ENCODE measurements around the gene TTC13.
A peak's percentile ranks its signal among the peaks of the same experiment; 100 is the strongest.
"Not testable (repeated sequence)": the region's sequence is repeated elsewhere in the genome, so short reads cannot be mapped to it uniquely, and the experiment has no call there.

TTC13 gene

DNA sequence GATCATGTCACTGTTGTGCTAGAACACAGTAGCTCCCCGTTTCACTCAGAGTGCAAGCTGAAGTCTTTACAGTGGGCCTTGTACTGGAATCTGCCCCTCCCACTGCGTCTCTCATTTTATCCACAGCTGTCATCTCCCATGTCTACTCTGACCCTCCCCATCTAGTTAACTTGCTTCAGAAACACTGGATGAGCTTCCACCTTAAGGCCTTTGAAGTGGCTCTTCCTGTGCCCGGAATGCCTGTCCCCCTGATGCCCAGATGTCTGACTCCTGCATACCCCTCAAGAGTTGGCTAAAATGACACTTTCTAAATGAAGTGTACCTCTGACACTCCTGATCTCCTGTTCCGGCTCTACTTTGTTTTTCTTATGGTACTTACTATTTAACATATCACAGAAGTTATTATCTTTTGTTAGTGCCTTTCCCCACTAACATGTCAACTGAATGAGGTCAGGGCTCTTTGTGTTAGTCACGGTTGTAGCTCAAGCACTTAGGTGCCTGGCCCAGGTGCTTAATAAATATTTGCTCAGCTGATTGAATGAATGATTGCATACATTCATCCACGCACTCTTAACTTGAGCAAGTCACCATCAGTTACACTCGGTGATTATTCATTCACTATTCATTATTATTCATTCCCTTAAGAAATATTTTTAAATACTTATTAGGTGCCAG is 13.6 kb upstream of the TTC13 start:
- no peak for DNase-seq

DNA sequence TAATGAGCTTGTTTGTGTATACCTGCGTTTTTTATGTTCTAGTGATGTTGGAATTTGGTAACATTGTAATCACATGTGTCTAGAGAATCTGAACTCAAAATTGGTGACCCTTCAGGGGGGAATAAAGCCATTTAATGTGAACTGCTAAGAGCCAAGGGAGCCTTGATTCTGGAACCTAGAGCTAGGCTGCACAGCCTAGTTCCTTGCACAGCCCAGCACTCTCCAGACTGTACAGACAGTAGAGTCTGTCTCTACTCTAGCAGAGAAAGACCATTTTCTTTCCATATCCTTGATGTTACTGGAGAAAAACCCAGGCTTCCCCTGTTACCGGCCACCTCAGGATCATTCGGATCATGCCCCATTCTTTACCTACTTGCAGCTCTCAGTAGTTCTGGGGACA is 8.8 kb upstream of the TTC13 start:
- DNase-seq = no peak

DNA sequence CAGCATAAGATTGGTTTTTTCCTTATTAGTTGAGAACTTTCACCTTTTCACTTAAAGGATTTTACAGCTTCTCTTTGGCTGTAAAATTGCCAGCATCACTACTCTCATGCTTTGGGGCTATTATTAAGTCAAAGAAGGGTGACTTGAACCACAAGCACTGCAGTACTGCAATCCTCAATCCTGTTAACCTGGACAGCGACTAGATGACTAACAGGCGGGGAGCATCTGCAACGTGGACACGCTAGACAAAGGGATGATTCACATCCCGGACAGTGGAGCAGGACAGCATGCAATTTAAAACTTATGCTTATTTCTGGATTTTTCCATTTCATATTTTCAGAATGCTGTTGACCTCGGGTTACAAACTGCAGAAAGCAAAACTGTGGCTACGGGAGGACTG is 8.3 kb upstream of the TTC13 start:
- no peak for DNase-seq

DNA sequence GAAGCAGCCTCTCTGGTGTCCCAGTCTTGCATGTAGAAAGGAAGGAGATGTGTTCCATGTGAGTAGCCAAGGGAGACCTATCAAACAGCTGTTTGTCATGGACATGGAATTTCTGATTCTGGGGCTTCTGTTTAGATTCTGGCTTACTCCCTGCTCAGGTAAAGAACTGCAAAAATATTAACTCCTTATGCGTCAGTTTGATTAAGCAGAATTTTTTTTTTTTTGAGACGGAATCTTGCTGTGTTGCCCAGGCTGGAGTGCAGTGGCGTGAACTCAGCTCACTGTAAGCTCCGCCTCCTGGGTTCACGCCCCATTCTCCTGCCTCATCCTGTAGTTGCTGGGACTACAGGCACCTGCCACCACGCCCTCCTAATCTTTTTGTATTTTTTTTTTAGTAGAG is 7.0 kb upstream of the TTC13 start:
- DNase-seq = no peak

DNA sequence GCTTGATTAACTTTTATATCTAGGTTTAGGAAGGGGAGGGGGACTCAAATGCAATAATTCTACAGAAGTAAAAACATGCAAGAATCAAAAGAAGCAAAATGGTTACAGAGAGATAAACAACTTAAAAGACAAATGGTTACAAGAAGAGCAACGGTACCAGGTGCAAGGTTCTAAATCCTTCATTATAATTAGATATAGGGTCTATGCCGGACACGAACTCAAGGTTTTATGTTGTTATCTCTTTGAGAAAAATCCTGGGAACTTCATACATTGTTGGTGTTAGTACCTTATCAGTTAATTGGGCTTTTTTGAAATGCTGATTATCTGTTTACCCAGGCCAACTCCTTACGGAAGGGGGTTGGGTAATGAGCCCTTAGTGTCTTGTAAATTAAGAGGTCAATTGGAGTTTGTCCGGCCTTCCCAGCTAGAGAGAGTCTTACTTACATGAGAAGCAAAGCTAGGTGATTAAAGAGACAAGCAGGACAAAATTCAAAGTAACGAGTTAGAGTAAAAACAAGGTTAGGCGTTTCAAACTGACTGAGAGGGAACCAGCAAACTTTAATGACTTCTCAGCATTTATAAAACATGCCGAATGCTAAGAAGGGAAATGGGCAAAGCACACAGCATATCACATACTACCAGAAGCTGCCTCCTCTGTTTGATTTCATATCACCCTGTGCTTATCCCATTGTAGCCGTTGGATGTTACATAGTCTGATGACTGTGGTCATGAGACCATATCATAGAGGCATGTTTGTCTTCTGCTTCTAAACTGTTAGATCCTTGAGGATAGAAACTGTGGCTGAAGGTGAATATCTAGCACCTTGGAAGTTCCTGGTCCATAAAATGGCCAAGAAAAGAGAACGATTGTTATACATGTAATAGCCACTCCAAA is 6.2 kb upstream of the TTC13 start:
- DNase-seq = not testable (repeated sequence)

DNA sequence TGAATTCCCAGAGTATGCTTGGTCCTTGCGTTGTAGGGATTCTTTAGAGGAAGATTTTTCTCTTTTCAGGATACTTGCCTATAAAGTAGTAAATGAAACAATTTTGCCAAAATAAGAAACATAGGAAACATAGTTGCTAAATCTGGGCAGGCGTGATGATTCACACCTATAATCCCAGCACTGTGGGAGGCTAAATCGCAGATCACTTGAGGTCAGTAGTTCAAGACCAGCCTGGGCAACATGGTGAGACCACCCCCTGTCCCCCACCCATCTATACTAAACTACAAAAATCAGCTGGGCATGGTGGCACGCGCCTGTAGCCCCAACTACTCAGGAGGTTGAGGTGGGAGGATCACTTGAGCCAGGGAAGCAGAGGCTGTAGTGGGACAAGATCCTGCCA is 5.2 kb upstream of the TTC13 start:
- DNase-seq = no peak

DNA sequence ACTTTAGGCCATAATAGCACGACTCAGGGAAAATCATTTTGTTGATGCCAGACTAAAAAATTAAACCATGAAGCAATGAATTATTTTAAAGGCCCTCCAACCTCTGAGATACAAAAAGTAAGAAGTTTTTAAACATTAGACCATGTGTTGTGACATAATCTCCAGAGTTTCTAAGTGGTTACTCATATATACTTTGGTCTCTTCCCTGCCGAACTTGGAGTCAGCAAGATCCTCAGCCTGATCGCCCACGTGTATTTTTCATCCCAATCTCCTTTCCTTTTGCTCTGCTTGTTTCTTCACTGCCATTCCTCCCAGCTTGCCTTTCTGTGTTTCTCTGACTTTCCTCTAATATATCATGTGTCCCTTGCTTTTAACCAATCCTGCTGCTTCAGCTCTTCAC is 4.0 kb upstream of the TTC13 start:
- DNase-seq = no peak

DNA sequence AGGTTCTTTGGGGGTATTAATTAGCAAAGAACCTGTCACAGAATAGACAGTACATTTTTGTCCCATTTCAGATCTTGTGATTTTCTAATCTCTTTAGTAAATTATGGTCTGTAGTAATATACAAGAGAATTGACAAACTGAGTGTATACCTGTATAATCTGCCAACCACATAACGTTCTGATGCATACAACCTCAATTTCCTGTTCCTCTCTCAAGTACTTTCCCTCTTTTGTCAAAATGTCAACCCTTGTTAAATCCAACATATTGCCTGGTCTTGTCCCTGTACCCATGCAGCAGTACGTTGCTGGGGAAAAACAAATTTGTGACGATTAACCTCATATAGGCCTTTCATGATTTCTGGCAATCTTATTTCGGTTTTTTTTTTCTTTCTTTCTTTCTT is 1.3 kb upstream of the TTC13 start:
- peak in 2 of 5 experiments; percentile 10 to 70 for DNase-seq

DNA sequence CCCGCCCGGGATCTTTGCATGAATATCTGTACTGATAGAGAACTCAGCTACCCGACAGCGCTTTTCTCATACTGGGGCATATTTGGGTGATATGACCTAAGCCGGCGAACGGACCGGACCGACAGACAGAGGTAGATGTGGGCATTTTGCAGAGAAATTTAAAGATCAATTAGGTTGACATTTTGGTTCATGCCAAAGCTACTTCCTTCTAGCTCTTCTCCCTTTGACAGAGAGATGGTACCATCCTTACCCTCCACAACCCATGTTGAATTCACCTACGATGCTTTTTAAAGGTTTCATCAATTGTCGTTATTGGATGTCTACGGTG is 692 bp upstream of the TTC13 start:
- DNase-seq = no peak

DNA sequence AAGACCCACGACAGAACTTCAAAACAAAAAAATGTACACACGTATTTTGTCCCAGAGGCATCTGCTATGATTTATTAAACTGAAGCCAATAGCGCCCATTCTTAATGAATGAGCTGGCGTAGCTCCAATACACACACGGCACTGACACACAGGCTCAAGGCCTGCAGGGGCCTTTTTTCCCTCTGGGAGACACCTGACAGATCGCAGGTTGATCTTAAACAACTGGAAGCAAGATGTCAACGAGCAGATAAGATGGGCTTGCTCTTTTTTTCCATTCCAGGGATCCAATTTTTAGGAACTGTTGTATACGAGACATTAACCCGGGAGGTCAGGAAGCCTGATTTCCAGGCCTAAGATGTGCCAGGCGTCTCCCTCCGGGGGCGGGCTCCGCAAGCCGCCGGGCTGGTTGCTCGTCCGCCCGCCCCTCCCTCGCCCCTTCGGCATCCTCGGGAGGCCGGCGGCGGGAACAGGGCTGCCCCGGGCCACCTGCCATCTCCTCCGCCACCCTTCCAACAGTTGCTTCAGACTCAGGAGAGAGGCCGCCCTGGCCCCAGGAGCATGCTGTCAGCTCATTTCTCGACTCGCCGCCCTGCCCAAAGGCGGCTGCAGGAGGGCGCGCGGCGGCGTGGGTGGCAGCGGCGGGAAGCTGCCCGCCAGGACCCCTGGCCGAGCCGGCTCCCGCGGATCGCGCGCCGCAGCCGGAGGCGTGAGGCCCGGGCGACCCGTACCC is 735 bp downstream of the TTC13 start:
- peak; percentile 7 to 53 (median 23) for DNase-seq

DNA sequence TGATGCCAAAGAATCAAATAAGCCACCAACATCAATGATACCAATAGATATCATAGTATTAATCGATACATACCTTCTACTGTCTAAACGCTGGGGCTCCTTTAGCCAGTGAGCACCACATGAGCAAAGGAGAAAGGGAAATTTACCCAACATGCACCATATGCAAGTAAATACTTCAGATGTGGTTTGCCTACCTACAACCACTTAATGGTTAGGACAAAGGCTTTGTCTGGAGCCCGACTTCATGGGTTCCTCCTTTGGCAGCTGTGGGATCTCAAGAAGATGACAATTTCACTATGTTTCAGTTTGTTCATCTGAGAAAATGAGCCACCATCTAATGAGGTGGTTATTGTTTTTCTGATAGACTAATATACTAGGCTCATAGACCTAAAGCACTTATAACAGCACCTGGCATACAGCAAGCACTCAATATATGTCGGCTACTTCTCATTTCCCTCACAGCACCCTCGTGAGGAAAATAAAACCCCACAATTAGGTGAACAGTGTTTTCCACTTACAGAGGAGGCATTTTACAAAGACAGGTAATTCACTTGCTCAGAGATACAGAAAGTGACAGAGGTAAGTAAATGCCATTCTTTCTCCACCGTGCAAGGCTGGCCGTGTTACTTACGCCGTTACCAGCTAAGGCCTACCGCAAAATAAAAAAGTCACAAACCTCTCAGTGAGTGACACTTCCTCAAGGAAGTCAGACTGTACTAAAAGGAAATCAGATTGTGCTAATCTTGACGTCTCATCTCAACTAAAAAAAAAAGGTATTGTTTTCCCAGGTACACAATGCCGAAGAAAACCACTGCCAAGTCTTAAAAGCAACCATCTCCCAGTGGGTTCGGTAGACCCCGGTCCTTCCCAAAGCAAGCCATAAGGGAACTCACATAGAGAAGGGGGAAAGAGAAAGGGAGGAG is 1.6 kb downstream of the TTC13 start:
- peak in 3 of 5 experiments; percentile 30 to 91 (median 75) for DNase-seq

DNA sequence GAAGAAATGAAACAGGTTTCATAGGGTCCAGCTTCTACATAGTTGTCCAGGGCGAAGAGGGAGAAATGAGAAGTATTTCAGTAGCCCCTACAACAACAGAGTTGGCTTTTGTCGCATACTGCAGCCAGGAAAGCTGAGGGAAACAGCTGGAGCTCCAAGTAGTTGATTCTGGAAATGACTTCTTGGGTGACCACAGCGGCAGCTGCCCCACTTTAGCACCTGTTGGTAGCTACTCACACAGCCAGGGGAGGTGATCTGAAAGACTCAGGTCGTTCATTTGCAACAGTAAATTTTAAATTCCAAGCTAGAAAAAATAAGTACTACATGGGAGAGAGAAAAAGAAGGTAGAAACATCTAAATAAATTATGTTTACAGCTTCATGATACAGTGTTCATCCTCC is 2.3 kb downstream of the TTC13 start:
- no peak for DNase-seq

DNA sequence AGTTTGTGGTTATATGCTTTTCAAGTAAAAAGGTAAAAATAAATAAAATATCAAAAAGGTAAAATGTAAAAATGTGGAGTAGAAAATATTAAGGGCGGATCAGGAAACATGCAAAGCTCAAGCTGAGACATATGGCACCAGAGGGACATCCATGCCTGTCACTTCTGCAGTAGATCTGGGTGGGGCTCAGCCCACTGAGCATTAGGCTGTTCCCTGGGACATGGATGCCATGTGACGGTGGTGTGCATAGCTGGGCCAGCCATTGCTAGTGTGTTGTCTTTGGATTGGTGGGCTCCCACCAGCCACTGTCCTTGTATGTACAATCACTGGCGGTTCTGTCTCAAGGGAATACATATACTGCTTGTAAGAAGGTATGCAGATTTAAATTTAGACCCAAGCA is 3.0 kb downstream of the TTC13 start:
- no peak for DNase-seq

DNA sequence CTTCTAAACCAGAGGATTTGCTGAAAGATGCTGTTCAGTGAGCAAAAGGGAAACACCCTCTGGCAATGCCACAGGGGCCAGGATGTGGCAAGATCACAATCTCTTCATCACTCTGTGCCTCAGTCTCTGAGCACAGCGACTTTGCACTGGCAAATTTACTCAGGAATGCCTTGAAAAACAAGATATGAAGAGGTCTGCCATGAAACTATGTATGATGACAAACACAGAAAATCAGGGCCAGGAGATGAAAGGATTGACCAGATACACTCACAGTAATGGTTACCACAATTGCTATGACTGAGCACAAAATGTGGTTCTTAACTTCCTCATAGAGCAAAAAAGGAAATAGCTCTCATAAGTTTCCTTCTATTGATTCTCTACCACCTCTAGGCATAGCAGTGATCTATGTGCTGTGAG is 5.8 kb downstream of the TTC13 start:
- peak; percentile 17 to 97 (median 67) for DNase-seq

DNA sequence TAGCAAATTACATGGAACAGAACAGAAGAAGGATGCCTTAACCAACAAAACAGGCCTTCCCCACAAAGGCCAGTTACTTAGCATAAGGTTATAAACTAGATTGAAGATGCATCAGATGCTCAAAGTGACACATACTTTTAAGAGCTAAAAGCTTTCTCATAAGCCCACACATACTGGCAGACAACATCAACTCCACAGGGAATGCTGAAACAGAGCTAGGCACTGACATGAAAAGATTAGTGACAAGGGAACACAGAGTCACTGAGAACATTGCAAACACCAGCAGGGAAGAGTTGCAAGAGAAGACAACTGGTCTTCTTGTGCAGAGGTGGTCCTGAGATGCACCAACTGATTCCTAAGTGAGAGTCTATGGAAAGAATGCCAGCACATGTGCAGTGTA is 6.9 kb downstream of the TTC13 start:
- no peak for DNase-seq

DNA sequence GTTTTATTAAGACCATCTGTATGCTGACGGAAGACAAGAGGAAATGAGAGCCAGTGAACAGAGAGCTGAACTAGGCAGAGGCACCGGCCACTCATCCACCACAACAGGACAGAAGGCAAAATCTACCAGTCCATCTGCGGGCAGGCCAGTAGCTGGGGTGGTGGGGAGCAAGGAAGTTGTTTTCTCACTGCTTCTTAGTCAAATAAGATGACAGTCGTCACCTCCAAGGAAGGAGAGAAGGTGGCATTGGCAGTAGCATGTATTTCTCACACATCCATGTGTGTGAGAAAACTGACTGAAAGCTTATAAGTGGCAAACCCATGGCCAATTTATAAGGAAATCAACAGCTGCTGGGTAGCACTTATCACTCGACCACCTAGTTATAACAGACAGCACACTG is 8.2 kb downstream of the TTC13 start:
- no peak for DNase-seq

DNA sequence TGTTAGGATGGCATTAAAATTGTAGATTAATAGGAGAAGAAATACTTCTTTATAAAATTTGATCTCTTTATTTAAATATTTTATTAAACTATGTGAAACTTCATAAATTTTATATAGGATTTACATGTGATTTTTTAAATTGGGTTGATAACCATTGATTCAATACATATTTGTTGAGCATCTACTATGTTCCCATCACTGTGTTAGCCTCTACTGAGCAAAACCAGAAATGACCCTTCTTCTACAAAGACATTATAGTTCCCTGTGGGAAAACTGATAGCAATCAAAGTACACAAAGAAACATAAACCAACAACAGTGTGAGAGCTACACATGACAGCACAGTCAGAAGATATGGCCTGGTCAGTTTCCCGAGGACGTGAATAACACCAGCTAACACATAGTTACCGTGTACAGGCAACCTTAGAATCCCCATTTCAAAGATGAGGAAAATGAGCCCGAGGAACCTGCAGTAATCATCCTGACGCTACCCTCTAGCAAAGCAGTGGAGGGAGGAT is 12.2 kb downstream of the TTC13 start:
- no peak for DNase-seq

DNA sequence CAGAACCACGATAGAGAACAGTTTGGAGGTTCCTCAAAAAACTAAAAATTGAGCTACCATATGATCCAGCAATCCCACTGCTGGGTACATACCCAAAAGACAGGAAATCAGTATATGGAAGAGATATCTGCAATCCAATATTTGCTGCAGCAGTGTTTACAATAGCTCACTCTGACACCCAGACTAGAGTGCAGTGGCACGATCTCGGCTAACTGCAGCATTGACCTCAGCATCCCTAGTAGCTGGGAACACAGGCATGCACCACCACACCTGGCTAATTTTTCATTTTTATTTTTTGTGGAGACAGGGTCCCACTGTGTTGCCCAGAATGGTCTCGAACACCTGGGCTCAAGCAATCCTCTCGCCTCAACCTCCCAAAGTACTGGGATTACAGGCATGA is 13.1 kb downstream of the TTC13 start:
- no peak for DNase-seq

DNA sequence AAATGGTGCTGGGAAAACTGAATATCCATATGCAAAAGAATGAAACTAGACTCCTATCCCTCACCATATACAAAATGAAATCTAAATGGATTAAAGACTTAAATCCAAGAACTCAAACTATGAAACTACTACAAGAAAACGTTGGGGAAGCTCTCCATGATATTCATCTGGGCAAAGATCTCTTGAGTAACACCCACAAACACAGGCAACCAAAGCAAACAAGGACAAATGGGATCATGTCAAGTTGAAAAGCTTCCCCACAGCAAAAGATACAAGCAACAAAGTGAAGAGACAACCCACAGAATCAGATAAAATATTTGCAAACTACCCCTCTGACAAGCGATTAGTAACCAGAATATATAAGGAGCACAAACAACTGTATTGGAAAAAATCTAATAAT is 13.8 kb downstream of the TTC13 start:
- no peak for DNase-seq

DNA sequence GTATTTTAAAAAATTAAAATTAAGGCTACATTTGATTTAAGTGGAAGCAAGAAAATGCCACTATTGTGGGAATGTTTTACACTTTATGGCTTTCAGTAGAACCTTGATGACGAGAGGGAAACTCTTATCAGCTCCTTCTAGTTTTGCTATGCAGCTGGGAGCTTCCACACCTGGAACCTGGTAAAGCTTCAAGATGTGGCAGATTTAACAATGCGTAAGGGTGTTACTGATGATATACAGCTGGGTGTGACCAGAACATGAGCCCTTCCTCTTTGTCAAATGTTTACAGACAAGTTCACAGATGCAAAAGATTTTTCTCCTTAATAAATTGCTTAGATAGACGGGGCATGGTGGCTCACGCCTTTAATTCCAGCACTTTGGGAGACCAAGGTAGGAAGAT is 20.3 kb downstream of the TTC13 start:
- DNase-seq = no peak

DNA sequence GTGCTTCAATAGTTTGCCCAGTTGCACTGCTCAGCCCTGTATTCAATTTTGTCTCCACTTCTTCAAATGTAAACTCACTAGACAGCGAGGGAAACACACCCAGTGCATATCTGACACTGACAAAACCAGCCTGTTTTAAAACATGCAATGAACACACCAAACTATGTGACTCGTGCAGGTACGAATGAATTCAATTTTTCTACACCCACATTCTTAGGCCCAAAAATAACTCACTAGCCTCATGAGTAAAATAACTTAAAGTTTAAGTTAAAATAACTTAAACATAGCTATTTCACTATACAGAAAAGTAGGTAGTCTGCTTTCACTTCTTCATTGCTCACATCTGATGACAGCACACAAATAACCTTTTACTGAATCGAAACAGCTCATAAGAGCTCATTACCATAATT is 21.1 kb downstream of the TTC13 start:
- no peak for DNase-seq

DNA sequence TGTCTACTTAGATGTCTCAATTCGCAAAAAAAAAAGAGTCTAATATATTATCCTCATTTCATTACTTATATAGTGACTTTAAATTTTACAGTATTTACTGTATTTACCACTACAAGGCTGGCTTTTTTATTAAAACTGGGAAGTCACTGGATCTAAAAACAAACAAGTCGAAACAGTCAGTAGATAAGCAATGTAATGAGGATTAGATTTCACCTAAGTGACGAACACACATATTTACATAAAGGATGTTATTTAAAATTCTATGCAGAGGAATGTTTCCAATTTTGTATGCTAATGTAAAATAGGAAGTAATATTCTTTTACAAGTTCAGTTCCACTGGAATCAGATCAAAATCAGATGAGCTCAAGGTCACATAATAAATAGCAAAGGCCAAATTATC is 28.3 kb downstream of the TTC13 start:
- DNase-seq = no peak
